Uterus (tissue), 4 donors: Measurements from ENCODE around the gene SLC7A4. TPM values are rescaled to one million over a fixed set of nuclear protein-coding genes. Genes with fewer than 3 reads are reported as not detected.
A peak's percentile ranks its signal among the peaks of the same experiment; 100 is the strongest.

ENCODE experiments used
- DNase-seq, 2 donors: peaks; one replicate each; pipeline ENCODE4 v3.0.0-alpha.2; 2019 to 2020
- H3K27ac ChIP-seq, 2 donors: fragments of 200-600 bp; sonication (generic); 1 replicate in 1 of 2; 2 replicates in 1 of 2; pipeline ENCODE4 v1.5.1; 2016 to 2018
- H3K27me3 ChIP-seq, 2 donors: fragments of 200-600 bp; sonication (generic); one replicate each; pipeline ENCODE4 v1.5.1; 2018 to 2019; ENCODE audit warnings: control low read depth in 1 of 2
- H3K36me3 ChIP-seq, 2 donors: fragments of 200-600 bp; sonication (generic); one replicate each; pipeline ENCODE4 v1.5.1; 2019; ENCODE audit warnings: control low read depth in 1 of 2
- H3K4me1 ChIP-seq, 2 donors: fragments of 200-600 bp; sonication (generic); one replicate each; pipeline ENCODE4 v1.5.1; 2018 to 2019; ENCODE audit warnings: control low read depth in 1 of 2
- H3K4me3 ChIP-seq, 2 donors: fragments of 200-600 bp; sonication (generic); 1 replicate in 1 of 2; 2 replicates in 1 of 2; pipeline ENCODE4 v1.5.1; 2018 to 2019; ENCODE audit warnings: mild to moderate bottlenecking in 1 of 2
- H3K9me3 ChIP-seq, 2 donors: fragments of 200-600 bp; sonication (generic); one replicate each; pipeline ENCODE4 v1.5.1; 2019; ENCODE audit warnings: control low read depth in 1 of 2
- POLR2A ChIP-seq, 2 donors: fragments of 450-650 bp; IDR thresholded peaks; one replicate each; pipeline ENCODE4 v1.6.1; 2016; ENCODE audit warnings: antibody characterized with exemption in 2 of 2, mild to moderate bottlenecking in 1 of 2, moderate library complexity in 1 of 2
- intact Hi-C: fragments of 100-400 bp; cut with DNase I; formaldehyde crosslinking; loops from one replicate; pipeline ENCODE4 v1.15.1; 2023; ENCODE audit warnings: low total_unique reads
- total RNA-seq, 4 donors: library from RNA; depleted of rRNA in 3 of 4; stranded (reverse); fragments of >200 nt in 3 of 4; gene quantifications; one replicate each; pipeline versions ENCODE4 v1.1.0 to v1.2.4, GENCODE V29; 2014 to 2023
- TF ChIP-seq, protein P1 (sequence below), 4 experiments: fragments of 200-600 bp in 2 of 4; fragments of 450-650 bp in 2 of 4; sonication (generic) in 2 of 4; IDR thresholded peaks; one replicate each; pipeline ENCODE4 v1.5.1; 2016 to 2019; ENCODE audit warnings: antibody characterized with exemption in 4 of 4, mild to moderate bottlenecking in 2 of 4, moderate library complexity in 1 of 4
- donor health status: DM: yes; HTN: yes; CAD: no.

Gene SLC7A4
- total RNA-seq, 4 donors from 2014 or later: 0.35 to 7.9 (median 0.43) TPM; not detected in 1

DNA sequence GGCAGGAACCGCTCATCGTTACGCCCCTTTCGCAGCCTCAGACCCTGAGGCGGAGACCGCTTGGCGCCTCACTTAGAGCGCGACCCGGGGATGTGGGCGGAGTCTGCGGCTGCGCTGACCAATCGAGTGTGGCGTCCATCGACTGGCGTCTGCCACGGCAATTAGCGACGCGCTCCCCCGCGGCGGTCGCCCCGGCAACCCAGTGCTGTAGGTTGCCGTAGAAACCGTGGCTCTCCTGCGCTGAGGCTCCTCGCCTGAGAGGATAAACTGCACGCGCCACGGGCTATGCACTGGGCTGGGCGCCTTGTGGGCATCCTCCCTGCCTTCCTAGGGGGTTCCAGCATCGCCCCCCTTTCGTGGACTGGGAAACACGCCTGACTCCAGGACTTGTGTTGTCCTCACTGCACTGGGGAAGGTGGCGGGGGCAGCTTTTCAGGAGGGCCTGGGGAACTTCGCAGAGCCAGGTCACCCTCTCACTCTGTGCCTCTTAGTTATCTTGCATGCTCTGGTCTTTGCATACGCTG, 18.1 kb downstream of the SLC7A4 start:
- H3K27ac ChIP-seq: peak overlapping the region; percentile 16 to 79
- no peaks in the 10 kb centered on the region for H3K36me3 ChIP-seq
- DNase-seq: peak; percentile 88 to 89
- no peaks in the 10 kb centered on the region for H3K9me3 ChIP-seq
- peaks cover 4 to 11% of the 10 kb centered on the region in 2 donors for H3K4me1 ChIP-seq
- no peaks in the 10 kb centered on the region for H3K27me3 ChIP-seq
- H3K4me3 ChIP-seq: peak overlapping the region; percentile 12 to 43
- TF ChIP-seq, protein P1, sequence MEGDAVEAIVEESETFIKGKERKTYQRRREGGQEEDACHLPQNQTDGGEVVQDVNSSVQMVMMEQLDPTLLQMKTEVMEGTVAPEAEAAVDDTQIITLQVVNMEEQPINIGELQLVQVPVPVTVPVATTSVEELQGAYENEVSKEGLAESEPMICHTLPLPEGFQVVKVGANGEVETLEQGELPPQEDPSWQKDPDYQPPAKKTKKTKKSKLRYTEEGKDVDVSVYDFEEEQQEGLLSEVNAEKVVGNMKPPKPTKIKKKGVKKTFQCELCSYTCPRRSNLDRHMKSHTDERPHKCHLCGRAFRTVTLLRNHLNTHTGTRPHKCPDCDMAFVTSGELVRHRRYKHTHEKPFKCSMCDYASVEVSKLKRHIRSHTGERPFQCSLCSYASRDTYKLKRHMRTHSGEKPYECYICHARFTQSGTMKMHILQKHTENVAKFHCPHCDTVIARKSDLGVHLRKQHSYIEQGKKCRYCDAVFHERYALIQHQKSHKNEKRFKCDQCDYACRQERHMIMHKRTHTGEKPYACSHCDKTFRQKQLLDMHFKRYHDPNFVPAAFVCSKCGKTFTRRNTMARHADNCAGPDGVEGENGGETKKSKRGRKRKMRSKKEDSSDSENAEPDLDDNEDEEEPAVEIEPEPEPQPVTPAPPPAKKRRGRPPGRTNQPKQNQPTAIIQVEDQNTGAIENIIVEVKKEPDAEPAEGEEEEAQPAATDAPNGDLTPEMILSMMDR (IDR thresholded peaks at IDR 0.05): no peak
- no peak for TF ChIP-seq POLR2A (IDR thresholded peaks at IDR 0.05)
- intact Hi-C loops: no loop called here

DNA sequence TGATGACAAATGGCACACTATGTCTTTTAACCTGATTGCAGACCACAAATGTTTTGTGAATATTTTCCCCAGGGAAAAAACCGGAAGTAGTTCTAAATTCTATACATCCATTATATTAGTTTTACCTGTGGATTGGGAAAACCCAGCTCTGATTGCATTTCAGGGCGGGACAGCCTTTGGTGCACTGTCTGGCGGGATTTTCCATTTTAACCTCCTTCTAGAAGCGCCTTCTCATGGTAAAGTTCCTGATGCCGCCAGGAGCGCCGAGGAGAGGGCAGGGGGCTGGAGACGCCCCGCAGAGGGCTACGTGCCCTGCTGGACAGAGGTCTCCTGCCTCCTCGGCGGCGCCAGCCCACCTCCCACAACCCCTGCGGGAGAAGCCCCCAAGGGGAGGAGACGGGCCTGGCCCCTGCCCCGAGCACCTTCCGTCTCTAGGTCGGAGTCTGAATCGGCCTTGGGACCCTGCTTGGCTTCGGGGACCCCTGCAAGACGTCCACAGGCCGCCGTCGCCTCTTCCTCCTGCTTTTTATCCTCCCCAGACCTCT, 18.6 kb downstream of the SLC7A4 start:
- TF ChIP-seq POLR2A (IDR thresholded peaks at IDR 0.05): no peak
- TF ChIP-seq, protein P1 (IDR thresholded peaks at IDR 0.05): no peak
- no peaks in the 10 kb centered on the region for H3K27me3 ChIP-seq
- peak overlapping the region; percentile 12 to 43 for H3K4me3 ChIP-seq
- no peaks in the 10 kb centered on the region for H3K9me3 ChIP-seq
- H3K4me1 ChIP-seq: peaks cover 4 to 11% of the 10 kb centered on the region in 2 donors
- no peak for DNase-seq
- intact Hi-C loops: no loop called here
- no peaks in the 10 kb centered on the region for H3K36me3 ChIP-seq
- peak overlapping the region; percentile 16 to 79 for H3K27ac ChIP-seq

DNA sequence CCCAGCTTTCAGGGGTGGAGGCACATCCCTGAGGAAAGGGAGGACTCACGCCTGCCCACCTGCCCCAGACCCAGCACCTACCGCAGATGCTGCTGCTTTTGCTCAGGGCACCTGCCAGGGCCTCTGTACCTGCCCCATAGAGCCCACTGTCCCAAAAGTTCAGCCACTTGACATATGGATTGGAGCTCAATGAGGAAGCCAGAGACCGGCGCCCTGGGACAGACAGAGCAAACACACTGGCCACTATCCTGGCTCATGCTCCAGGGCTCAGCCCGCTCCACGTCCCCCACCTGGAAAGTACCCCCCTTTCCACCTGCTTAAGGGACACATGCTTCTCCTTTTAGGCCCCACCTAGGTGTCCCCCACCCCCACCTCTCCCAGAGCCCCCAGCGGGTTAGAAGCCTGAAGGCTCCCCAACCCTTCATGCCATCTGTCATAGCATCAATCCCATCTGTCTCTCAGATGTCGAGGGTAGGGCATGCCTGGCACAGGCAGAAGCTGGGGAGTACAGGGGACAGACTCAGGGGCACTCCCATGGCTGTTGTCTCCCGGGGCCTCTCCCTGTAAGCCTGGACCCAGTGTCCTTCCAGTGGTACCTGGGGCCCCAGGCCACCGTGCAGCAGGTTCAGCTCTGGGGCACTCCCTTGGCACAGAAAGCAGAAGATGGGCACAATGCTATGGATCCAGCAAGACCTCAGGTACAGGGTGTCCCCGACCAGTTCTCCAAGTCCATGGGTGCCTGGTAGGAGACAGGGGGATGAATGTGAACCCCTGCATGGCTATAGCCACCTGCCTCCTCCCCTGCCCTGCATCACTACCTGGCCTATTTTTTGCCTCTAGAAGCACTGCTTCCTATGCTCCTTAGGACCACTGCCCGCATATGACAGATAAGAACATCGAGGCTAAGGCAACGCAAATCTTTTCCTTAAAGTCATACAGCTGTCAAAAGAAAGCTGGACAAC, 19.6 kb downstream of the SLC7A4 start:
- TF ChIP-seq POLR2A (IDR thresholded peaks at IDR 0.05): no peak
- TF ChIP-seq, protein P1 (IDR thresholded peaks at IDR 0.05): no peak
- Histone ChIP-seq H3K4me1 (peaks cover 4 to 11% of the 10 kb centered on the region in 2 donors), H3K27ac (no peak overlapping the region), H3K27me3 (no peaks in the 10 kb centered on the region), H3K4me3 (no peak overlapping the region), H3K9me3 (no peaks in the 10 kb centered on the region), H3K36me3 (no peaks in the 10 kb centered on the region)
- intact Hi-C loops: no loop called here
- no peak for DNase-seq

DNA sequence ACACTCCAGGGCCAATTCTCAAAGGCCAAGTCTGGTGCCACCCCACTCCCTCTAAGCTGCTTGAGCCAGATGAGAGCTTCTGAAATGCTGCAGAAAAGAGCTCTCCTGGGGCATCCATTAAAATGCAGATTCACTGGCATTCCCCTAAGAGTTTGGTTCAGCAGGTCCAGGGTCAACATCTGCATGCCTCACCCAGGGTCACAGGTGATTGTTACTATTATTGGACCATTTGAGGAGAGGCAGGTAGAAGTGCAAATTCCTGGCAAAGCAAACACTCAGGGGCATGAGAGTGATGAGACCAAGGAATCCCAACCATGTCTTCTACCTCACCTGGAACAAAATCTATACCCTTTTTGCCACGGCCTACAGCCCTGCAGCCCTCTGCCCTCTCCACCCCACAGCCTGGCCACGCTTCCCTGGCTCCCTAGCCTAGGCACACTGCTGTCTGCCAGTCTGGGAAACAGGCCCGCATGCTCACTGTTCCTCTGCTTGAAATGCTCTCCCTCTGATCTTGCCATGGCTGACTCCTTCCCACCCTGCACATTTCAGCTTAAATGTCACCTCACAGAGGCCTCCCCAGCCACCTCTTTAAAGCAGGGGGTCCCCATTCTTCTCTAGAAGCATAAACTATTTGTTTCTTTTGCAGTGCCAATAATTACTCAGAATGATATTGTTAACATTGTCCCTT, 21.8 kb downstream of the SLC7A4 start:
- intact Hi-C loops: no loop called here
- no peaks in the 10 kb centered on the region for H3K27me3 ChIP-seq
- no peaks in the 10 kb centered on the region for H3K36me3 ChIP-seq
- H3K9me3 ChIP-seq: no peaks in the 10 kb centered on the region
- no peak for TF ChIP-seq POLR2A (IDR thresholded peaks at IDR 0.05)
- TF ChIP-seq, protein P1 (IDR thresholded peaks at IDR 0.05): no peak
- no peak for DNase-seq
- no peak overlapping the region for H3K27ac ChIP-seq
- H3K4me3 ChIP-seq: no peak overlapping the region
- peaks cover 4 to 11% of the 10 kb centered on the region in 2 donors for H3K4me1 ChIP-seq
